GM12878 (cell line): ENCODE data around the gene UBE2F. TPM values are rescaled to one million over a fixed set of nuclear protein-coding genes. Genes with fewer than 3 reads are reported as not detected.

Source experiments
- ATAC-seq: fragments of 200-7000 bp; cut with Tn5 transposase; 3 replicates; pipeline ENCODE4 v1.9.1; 2020; ENCODE audit warnings: mild to moderate bottlenecking, moderate library complexity
- BruUV-seq: library from RNA; stranded (reverse); fragments of 400-500 nt; replicated peaks from 2 replicates; lab custom pipeline; 2021; lab: Mats Ljungman, UMichigan
- CTCF ChIA-PET: fragments of 300-600 bp; sonication (Branson Sonifier 250); formaldehyde crosslinking; extraction: SDS; loops from one replicate; lab custom pipeline; 2021; ENCODE audit warnings: inconsistent platforms; lab: Yijun Ruan, JAX
- POLR2A ChIA-PET: fragments of 350-600 bp; formaldehyde crosslinking; extraction: SDS; loops from one replicate; lab custom pipeline; 2021; ENCODE audit warnings: inconsistent platforms; lab: Charles Lee
- RAD21 ChIA-PET: fragments of 300-600 bp; sonication (Branson Sonifier 250); formaldehyde crosslinking; loops from one replicate; lab custom pipeline; 2023; ENCODE audit warnings: antibody characterized with exemption; ENCODE audit not compliant: unreplicated experiment; lab: Charles Lee
- SMC1A ChIA-PET: fragments of 300-600 bp; sonication (Branson Sonifier 250); formaldehyde crosslinking; loops from one replicate; lab custom pipeline; 2023; ENCODE audit not compliant: unreplicated experiment, uncharacterized antibody; lab: Charles Lee
- DNase-seq: peaks from one replicate; pipeline ENCODE4 v3.0.0-alpha.2; 2011; ENCODE audit warnings: low read depth, low spot score
- FAIRE-seq: peaks from 3 replicates; lab custom pipeline; 2011; peaks lifted over from hg19 to GRCh38; lab: Jason Lieb, UNC
- H2AFZ ChIP-seq: 2 replicates; pipeline ENCODE4 v1.6.0; 2011; ENCODE audit warnings: low read depth, low read length, control low read depth; ENCODE audit not compliant: control insufficient read depth
- H3K27ac ChIP-seq: 2 replicates; pipeline ENCODE4 v1.5.1; 2011; ENCODE audit warnings: control low read depth; ENCODE audit not compliant: control insufficient read depth, insufficient read depth
- H3K27me3 ChIP-seq, 2 experiments: replicated peaks in 1 of 2; 2 replicates each; pipeline versions ENCODE4 v1.6.0 to v1.6.1; 2011; ENCODE audit warnings: low read length in 1 of 2; ENCODE audit not compliant: control insufficient read depth in 2 of 2, insufficient read depth in 2 of 2
- H3K36me3 ChIP-seq, 2 experiments: 2 replicates each; pipeline ENCODE4 v1.5.1; 2011; ENCODE audit warnings: low read length in 1 of 2; ENCODE audit not compliant: control insufficient read depth in 2 of 2, insufficient read depth in 2 of 2
- H3K4me1 ChIP-seq: 2 replicates; pipeline ENCODE4 v1.6.1; 2011; ENCODE audit warnings: mild to moderate bottlenecking, low read length, moderate library complexity, mixed read lengths; ENCODE audit not compliant: control insufficient read depth, insufficient read depth
- H3K4me2 ChIP-seq: 2 replicates; pipeline ENCODE4 v1.6.0; 2011; ENCODE audit warnings: control low read depth; ENCODE audit not compliant: control insufficient read depth, insufficient read depth
- H3K4me3 ChIP-seq: fragments of 200-600 bp; sonication (generic); 2 replicates; pipeline ENCODE4 v1.5.1; 2016
- H3K79me2 ChIP-seq: 2 replicates; pipeline ENCODE4 v1.6.0; 2011; ENCODE audit warnings: low read length; ENCODE audit not compliant: control insufficient read depth, insufficient read depth
- H3K9ac ChIP-seq: 2 replicates; pipeline ENCODE4 v1.8.0; 2011; ENCODE audit warnings: low read length, control low read depth, mixed read lengths; ENCODE audit not compliant: control insufficient read depth, insufficient read depth
- H3K9me3 ChIP-seq: replicated peaks from 3 replicates; pipeline ENCODE4 v1.5.1; 2011; ENCODE audit warnings: mild to moderate bottlenecking, low read length; ENCODE audit not compliant: control insufficient read depth, insufficient read depth
- H4K20me1 ChIP-seq: 2 replicates; pipeline ENCODE4 v1.6.0; 2011; ENCODE audit not compliant: control insufficient read depth, insufficient read depth
- ATF3 ChIP-seq: IDR thresholded peaks from 2 replicates; pipeline ENCODE4 v1.6.1; 2011; ENCODE audit warnings: low read depth, mild to moderate bottlenecking, low read length, moderate library complexity, borderline replicate concordance; ENCODE audit errors: extremely low read depth
- ATF7 ChIP-seq: fragments of 450-650 bp; IDR thresholded peaks from 2 replicates; pipeline ENCODE4 v1.6.1; 2016; ENCODE audit warnings: low read depth, mild to moderate bottlenecking
- BRCA1 ChIP-seq: IDR thresholded peaks from 2 replicates; pipeline ENCODE4 v1.6.1; 2011; ENCODE audit warnings: low read depth, low read length, improper control_type of control experiment
- CBFB ChIP-seq: IDR thresholded peaks from 2 replicates; pipeline ENCODE4 v1.6.1; 2016; ENCODE audit warnings: antibody characterized with exemption, low read depth
- EGR1 ChIP-seq, 2 experiments: IDR thresholded peaks; 1 replicate in 1 of 2; 2 replicates in 1 of 2; pipeline ENCODE4 v1.6.1; 2011 to 2012; ENCODE audit warnings: low read depth in 2 of 2, low read length in 2 of 2, borderline replicate concordance in 1 of 2, mild to moderate bottlenecking in 1 of 2, moderate library complexity in 1 of 2
- ELK1 ChIP-seq: IDR thresholded peaks from 2 replicates; pipeline ENCODE4 v1.6.1; 2012; ENCODE audit warnings: low read depth, low read length, improper control_type of control experiment
- HDGF ChIP-seq: fragments of 450-650 bp; IDR thresholded peaks from 2 replicates; pipeline ENCODE4 v1.6.1; 2016; ENCODE audit warnings: antibody characterized with exemption
- IRF5 ChIP-seq: fragments of 450-650 bp; IDR thresholded peaks from 2 replicates; pipeline ENCODE4 v1.6.1; 2017; ENCODE audit warnings: borderline replicate concordance
- NFXL1 ChIP-seq: fragments of 450-650 bp; IDR thresholded peaks from 2 replicates; pipeline ENCODE4 v1.6.1; 2017; ENCODE audit warnings: antibody characterized with exemption, mild to moderate bottlenecking, borderline replicate concordance
- NKRF ChIP-seq: fragments of 450-650 bp; conservative IDR thresholded peaks from 2 replicates; pipeline ENCODE4 v1.6.1; 2017; ENCODE audit warnings: mild to moderate bottlenecking, moderate library complexity
- RELB ChIP-seq: fragments of 450-650 bp; IDR thresholded peaks from 2 replicates; pipeline ENCODE4 v1.6.1; 2017; ENCODE audit warnings: low read depth, mild to moderate bottlenecking, moderate library complexity
- RFX5 ChIP-seq: IDR thresholded peaks from 2 replicates; pipeline ENCODE4 v1.6.1; 2011; ENCODE audit warnings: low read depth, low read length, improper control_type of control experiment
- SMAD1 ChIP-seq: fragments of 450-650 bp; IDR thresholded peaks from 2 replicates; pipeline ENCODE4 v1.6.1; 2018; ENCODE audit warnings: mild to moderate bottlenecking, low read depth; ENCODE audit not compliant: partially characterized antibody
- SMARCA5 ChIP-seq: fragments of 450-650 bp; IDR thresholded peaks from 2 replicates; pipeline ENCODE4 v1.6.1; 2017; ENCODE audit warnings: mild to moderate bottlenecking
- SPI1 ChIP-seq: IDR thresholded peaks from 2 replicates; pipeline ENCODE4 v1.6.1; 2011; ENCODE audit warnings: low read depth, mild to moderate bottlenecking, low read length, moderate library complexity, borderline replicate concordance; ENCODE audit not compliant: insufficient read depth
- SUPT20H ChIP-seq: IDR thresholded peaks from 2 replicates; pipeline ENCODE4 v1.6.1; 2011; ENCODE audit warnings: low read depth, mild to moderate bottlenecking, low read length, moderate library complexity, borderline replicate concordance; ENCODE audit not compliant: control insufficient read depth
- TBL1XR1 ChIP-seq: IDR thresholded peaks from 2 replicates; pipeline ENCODE4 v1.6.1; 2012; ENCODE audit warnings: low read depth, low read length, improper control_type of control experiment
- ZNF24 ChIP-seq: fragments of 450-650 bp; IDR thresholded peaks from 2 replicates; pipeline ENCODE4 v1.6.1; 2017; ENCODE audit warnings: antibody characterized with exemption, mild to moderate bottlenecking
- ZSCAN29 ChIP-seq: fragments of 450-650 bp; IDR thresholded peaks from 2 replicates; pipeline ENCODE4 v1.6.1; 2017; ENCODE audit warnings: mild to moderate bottlenecking, moderate library complexity
- WGBS: methylation state at CpG from one replicate; pipeline ENCODE4 v1.1.6; 2016; ENCODE audit warnings: low lambda C conversion rate; ENCODE audit not compliant: insufficient replicate concordance, insufficient coverage; ENCODE audit errors: missing lambda C conversion rate; 5-methylcytosine and 5-hydroxymethylcytosine counted together
- in situ Hi-C: fragments of 300-500 bp; cut with MboI; formaldehyde crosslinking; loops from 9 replicates; pipeline ENCODE4 v1.14.3; 2018; ENCODE audit warnings: mixed read lengths
- intact Hi-C: fragments of 100-400 bp; cut with micrococcal nuclease; formaldehyde crosslinking; loops from one replicate; pipeline ENCODE4 v1.14.2; 2022; ENCODE audit not compliant: unreplicated experiment
- polyA plus RNA-seq, 11 experiments: library from polyadenylated mRNA; depleted of rRNA in 4 of 11; unstranded in 6 of 11; stranded (reverse) in 5 of 11; fragments of >200 nt; fragmentation: Nextera tagmentation in 4 of 11; fragmentation: Illumina TruSeq in 1 of 11; extraction: Ambion mirVana in 4 of 11; extraction: Trizol in 1 of 11; gene quantifications; 1 replicate in 1 of 11; 2 replicates in 10 of 11; pipeline versions ENCODE4 v1.2.1 to v1.2.3, GENCODE V29; 2011 to 2016; ENCODE audit warnings: inconsistent platforms in 2 of 11, missing spikeins in 2 of 11, low read depth in 1 of 11
- total RNA-seq, 4 experiments: library from RNA; depleted of rRNA in 3 of 4; stranded (reverse); fragments of >200 nt in 3 of 4; fragmentation: Illumina TruSeq in 1 of 4; extraction: Trizol in 1 of 4; gene quantifications; 2 replicates each; pipeline versions ENCODE4 v1.2.1 to v1.2.3, GENCODE V29; 2013 to 2021

UBE2F gene
- total and polyA plus RNA-seq, 10 of the 15 experiments (the other 5 are each of a cell fraction or from before 2014, with no cell fraction given), result 12.3 to 64.4 (median 31.5) TPM

GRCh38 chr2:238081150-238081549, 114.3 kb downstream of the UBE2F start (continued):
- TF ChIP-seq ATF7 (no peak), TBL1XR1 (no peak), SMARCA5 (no peak), RELB (no peak), RFX5 (no peak), BRCA1 (no peak), SMAD1 (no peak), CBFB (no peak)

GRCh38 chr2:238081561-238081960, 114.7 kb downstream of the UBE2F start:
- Histone ChIP-seq H4K20me1 (no peaks in the 10 kb centered on the region), H3K79me2 (no peaks in the 10 kb centered on the region), H2AFZ (no peak overlapping the region), H3K4me2 (no peak overlapping the region), H3K9ac (no peak overlapping the region), H3K27me3 (no peaks in the 10 kb centered on the region), H3K27ac (no peak overlapping the region), H3K4me3 (no peak overlapping the region), H3K4me1 (no peaks in the 10 kb centered on the region), H3K36me3 (peaks cover 18 to 28% of the 10 kb centered on the region in 2 experiments), H3K9me3 (no peaks in the 10 kb centered on the region)
- ChIA-PET RAD21 (no interaction called here), SMC1A (interaction anchor here (0.6 to 1.1 kb wide), 2 partner anchors 13 to 35 kb away, joined by 3 to 5 read pairs; no protein-coding TSS in a partner anchor), CTCF (no interaction called here), POLR2A (no interaction called here)
- no peak for DNase-seq
- no peak for ATAC-seq
- in situ Hi-C loops (no loop called here), intact Hi-C loops (no loop called here)
- WGBS, result over 99% methylated on average over 16 of the region's 16 CpGs
- FAIRE-seq, result no peak
- no TSS peak for BruUV-seq
- no peak for TF ChIP-seq ELK1
- TF ChIP-seq SUPT20H, result no peak
- no peak for TF ChIP-seq HDGF
- no peak for TF ChIP-seq EGR1 (IDR thresholded peaks at IDR 0.05; ENCODE audit: borderline replicate concordance in 1 of 2, low read depth in 2 of 2, low read length in 2 of 2)
- TF ChIP-seq SPI1, result no peak
- no peak for TF ChIP-seq NKRF
- no peak for TF ChIP-seq ZSCAN29
- no peak for TF ChIP-seq NFXL1
- TF ChIP-seq ATF3, result no peak
- TF ChIP-seq ZNF24, result no peak
- TF ChIP-seq IRF5, result no peak
